HepG2 (cell line): ENCODE measurements around the gene STAM. TPM values are rescaled to one million over a fixed set of nuclear protein-coding genes. Genes with fewer than 3 reads are reported as not detected.

Experiments
- CBFB ChIP-seq: sonication (generic); formaldehyde crosslinking; IDR thresholded peaks from 2 replicates; pipeline ENCODE4 v1.4.0; 2020; ENCODE audit warnings: missing genetic modification reagents
- FLYWCH1 ChIP-seq: sonication (generic); formaldehyde crosslinking; IDR thresholded peaks from 2 replicates; pipeline ENCODE4 v1.8.1; 2023; ENCODE audit warnings: mild to moderate bottlenecking, missing genetic modification reagents
- GABPB1 ChIP-seq: IDR thresholded peaks from 2 replicates; pipeline ENCODE4 v1.6.1; 2016; ENCODE audit warnings: mild to moderate bottlenecking, missing genetic modification reagents, moderate library complexity, missing compliant biosample characterization
- HDAC6 ChIP-seq: fragments of 200-600 bp; sonication (generic); IDR thresholded peaks from 2 replicates; pipeline ENCODE4 v1.7.0; 2017; ENCODE audit warnings: mild to moderate bottlenecking, antibody characterized with exemption, low read length, low read depth
- PCBP1 ChIP-seq: fragments of 200-400 bp; formaldehyde crosslinking; IDR thresholded peaks from 2 replicates; pipeline ENCODE4 v1.6.1; 2017; ENCODE audit warnings: mild to moderate bottlenecking, low read depth, low read length, borderline replicate concordance
- PHF8 ChIP-seq: sonication (generic); formaldehyde crosslinking; IDR thresholded peaks from 2 replicates; pipeline ENCODE4 v1.5.0; 2020; ENCODE audit warnings: missing genetic modification reagents
- RCOR2 ChIP-seq: IDR thresholded peaks from 2 replicates; pipeline ENCODE4 v1.6.1; 2016; ENCODE audit warnings: missing biosample characterization, missing genetic modification reagents
- RERE ChIP-seq: IDR thresholded peaks from 2 replicates; pipeline ENCODE4 v1.6.1; 2016; ENCODE audit warnings: low read depth, missing genetic modification reagents, missing compliant biosample characterization
- SMARCC2 ChIP-seq: fragments of 450-650 bp; IDR thresholded peaks from 2 replicates; pipeline ENCODE4 v1.6.1; 2017; ENCODE audit warnings: antibody characterized with exemption, mild to moderate bottlenecking
- ZMYM3 ChIP-seq: sonication (generic); formaldehyde crosslinking; IDR thresholded peaks from 2 replicates; pipeline ENCODE4 v1.5.1; 2020; ENCODE audit warnings: mild to moderate bottlenecking, missing genetic modification reagents
- ZNF773 ChIP-seq: sonication (generic); formaldehyde crosslinking; IDR thresholded peaks from 2 replicates; pipeline ENCODE4 v1.4.0; 2020; ENCODE audit warnings: missing genetic modification reagents, borderline replicate concordance
- ZNF775 ChIP-seq: sonication (generic); formaldehyde crosslinking; IDR thresholded peaks from 2 replicates; pipeline ENCODE4 v1.4.0; 2020; ENCODE audit warnings: missing genetic modification reagents, mild to moderate bottlenecking, moderate library complexity, borderline replicate concordance
- ZSCAN12 ChIP-seq: sonication (generic); formaldehyde crosslinking; IDR thresholded peaks from 2 replicates; pipeline ENCODE4 v1.9.0; 2021; ENCODE audit warnings: mild to moderate bottlenecking, missing genetic modification reagents
- polyA plus RNA-seq, 8 experiments: library from polyadenylated mRNA; depleted of rRNA in 3 of 8; stranded (reverse) in 7 of 8; unstranded in 1 of 8; fragments of >200 nt; fragmentation: Illumina TruSeq in 4 of 8; extraction: Trizol in 4 of 8; gene quantifications; 2 replicates each; pipeline versions ENCODE4 v1.2.1 to v1.2.3, GENCODE V29; 2011 to 2016; ENCODE audit warnings: low read depth in 4 of 8, missing spikeins in 1 of 8, mixed read lengths in 1 of 8; ENCODE audit not compliant: insufficient read depth in 1 of 8
- total RNA-seq, 5 experiments: library from RNA; depleted of rRNA; stranded (reverse); fragments of >200 nt; fragmentation: Illumina TruSeq; extraction: Trizol; gene quantifications; 2 replicates each; pipeline ENCODE4 v1.2.3, GENCODE V29; 2016; ENCODE audit warnings: low read depth in 1 of 5
- TF ChIP-seq, protein P1 (sequence below): sonication (generic); formaldehyde crosslinking; IDR thresholded peaks from 2 replicates; pipeline ENCODE4 v1.4.0; 2020; ENCODE audit warnings: mild to moderate bottlenecking, low read depth, missing genetic modification reagents
- TF ChIP-seq, protein P2 (sequence below): sonication (generic); formaldehyde crosslinking; IDR thresholded peaks from 2 replicates; pipeline ENCODE4 v1.9.0; 2021; ENCODE audit warnings: mild to moderate bottlenecking, missing genetic modification reagents

STAM gene
- total and polyA plus RNA-seq, 2 of the 13 experiments (the other 11 are each of a cell fraction or from before 2014, with no cell fraction given): 19.5 to 25.1 TPM

- TF ChIP-seq, protein P1, sequence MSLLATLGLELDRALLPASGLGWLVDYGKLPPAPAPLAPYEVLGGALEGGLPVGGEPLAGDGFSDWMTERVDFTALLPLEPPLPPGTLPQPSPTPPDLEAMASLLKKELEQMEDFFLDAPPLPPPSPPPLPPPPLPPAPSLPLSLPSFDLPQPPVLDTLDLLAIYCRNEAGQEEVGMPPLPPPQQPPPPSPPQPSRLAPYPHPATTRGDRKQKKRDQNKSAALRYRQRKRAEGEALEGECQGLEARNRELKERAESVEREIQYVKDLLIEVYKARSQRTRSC (CRISPR knock-in tag): no peak
- TF ChIP-seq SMARCC2: 0 out of 2 replicates have a peak, but pooled peaks have one; percentile 40
- no peak for TF ChIP-seq HDAC6
- no peak for TF ChIP-seq RCOR2 (CRISPR knock-in tag)
- no peak for TF ChIP-seq FLYWCH1 (CRISPR knock-in tag)
- peak; percentile 45; the same call in 1 of the 2 replicates for TF ChIP-seq RERE (CRISPR knock-in tag)
- no peak for TF ChIP-seq PCBP1
- TF ChIP-seq ZNF775 (CRISPR knock-in tag): no peak
- TF ChIP-seq GABPB1: no peak
- TF ChIP-seq ZMYM3: no peak
- TF ChIP-seq, protein P2, sequence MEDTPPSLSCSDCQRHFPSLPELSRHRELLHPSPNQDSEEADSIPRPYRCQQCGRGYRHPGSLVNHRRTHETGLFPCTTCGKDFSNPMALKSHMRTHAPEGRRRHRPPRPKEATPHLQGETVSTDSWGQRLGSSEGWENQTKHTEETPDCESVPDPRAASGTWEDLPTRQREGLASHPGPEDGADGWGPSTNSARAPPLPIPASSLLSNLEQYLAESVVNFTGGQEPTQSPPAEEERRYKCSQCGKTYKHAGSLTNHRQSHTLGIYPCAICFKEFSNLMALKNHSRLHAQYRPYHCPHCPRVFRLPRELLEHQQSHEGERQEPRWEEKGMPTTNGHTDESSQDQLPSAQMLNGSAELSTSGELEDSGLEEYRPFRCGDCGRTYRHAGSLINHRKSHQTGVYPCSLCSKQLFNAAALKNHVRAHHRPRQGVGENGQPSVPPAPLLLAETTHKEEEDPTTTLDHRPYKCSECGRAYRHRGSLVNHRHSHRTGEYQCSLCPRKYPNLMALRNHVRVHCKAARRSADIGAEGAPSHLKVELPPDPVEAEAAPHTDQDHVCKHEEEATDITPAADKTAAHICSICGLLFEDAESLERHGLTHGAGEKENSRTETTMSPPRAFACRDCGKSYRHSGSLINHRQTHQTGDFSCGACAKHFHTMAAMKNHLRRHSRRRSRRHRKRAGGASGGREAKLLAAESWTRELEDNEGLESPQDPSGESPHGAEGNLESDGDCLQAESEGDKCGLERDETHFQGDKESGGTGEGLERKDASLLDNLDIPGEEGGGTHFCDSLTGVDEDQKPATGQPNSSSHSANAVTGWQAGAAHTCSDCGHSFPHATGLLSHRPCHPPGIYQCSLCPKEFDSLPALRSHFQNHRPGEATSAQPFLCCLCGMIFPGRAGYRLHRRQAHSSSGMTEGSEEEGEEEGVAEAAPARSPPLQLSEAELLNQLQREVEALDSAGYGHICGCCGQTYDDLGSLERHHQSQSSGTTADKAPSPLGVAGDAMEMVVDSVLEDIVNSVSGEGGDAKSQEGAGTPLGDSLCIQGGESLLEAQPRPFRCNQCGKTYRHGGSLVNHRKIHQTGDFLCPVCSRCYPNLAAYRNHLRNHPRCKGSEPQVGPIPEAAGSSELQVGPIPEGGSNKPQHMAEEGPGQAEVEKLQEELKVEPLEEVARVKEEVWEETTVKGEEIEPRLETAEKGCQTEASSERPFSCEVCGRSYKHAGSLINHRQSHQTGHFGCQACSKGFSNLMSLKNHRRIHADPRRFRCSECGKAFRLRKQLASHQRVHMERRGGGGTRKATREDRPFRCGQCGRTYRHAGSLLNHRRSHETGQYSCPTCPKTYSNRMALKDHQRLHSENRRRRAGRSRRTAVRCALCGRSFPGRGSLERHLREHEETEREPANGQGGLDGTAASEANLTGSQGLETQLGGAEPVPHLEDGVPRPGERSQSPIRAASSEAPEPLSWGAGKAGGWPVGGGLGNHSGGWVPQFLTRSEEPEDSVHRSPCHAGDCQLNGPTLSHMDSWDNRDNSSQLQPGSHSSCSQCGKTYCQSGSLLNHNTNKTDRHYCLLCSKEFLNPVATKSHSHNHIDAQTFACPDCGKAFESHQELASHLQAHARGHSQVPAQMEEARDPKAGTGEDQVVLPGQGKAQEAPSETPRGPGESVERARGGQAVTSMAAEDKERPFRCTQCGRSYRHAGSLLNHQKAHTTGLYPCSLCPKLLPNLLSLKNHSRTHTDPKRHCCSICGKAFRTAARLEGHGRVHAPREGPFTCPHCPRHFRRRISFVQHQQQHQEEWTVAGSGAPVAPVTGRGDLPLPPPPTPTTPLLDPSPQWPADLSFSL: no peak
- TF ChIP-seq ZSCAN12 (CRISPR knock-in tag): no peak
- TF ChIP-seq PHF8 (CRISPR knock-in tag): no peak
- TF ChIP-seq CBFB (CRISPR knock-in tag): peak; percentile 58; the same call in 1 of the 2 replicates
- TF ChIP-seq ZNF773 (CRISPR knock-in tag): no peak
Measured at GRCh38 chr10:17673471-17674061, 29.6 kb downstream of the STAM start (continued).
